ENCODE results near the gene TRIM63. TPM values are rescaled to one million over a fixed set of nuclear protein-coding genes. Genes with fewer than 3 reads are reported as not detected.

The TRIM63 gene
- total and polyA plus RNA-seq, 2 of the 8 experiments (the other 6 are each of a cell fraction or from before 2014, with no cell fraction given), result not detected

DNA sequence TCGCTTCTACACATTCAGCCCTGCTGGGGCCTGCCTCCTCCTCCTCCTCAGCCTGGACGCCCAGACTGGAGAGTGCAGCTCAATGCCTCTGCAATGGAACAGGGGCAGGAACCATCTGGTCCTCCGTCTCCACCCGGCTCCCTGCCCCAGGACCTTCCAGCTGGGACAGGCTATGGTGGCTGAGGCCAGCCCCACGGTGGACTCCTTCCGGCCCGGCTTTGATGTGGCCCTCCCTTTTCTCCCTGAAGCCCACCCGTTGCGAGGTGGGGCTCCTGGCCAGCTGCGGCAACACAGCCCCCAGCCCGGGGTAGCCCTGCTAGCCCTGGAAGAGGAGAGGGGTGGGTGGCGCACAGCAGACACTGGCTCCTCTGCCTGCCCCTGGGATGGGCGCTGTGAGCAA lies 44.4 kb downstream of the TRIM63 start:
- FAIRE-seq, result no peak
- TF ChIP-seq SP1 (IDR thresholded peaks at IDR 0.05; ENCODE audit: low read depth, low read length), result no peak
- no peak for TF ChIP-seq SIX5 (IDR thresholded peaks at IDR 0.05; ENCODE audit: low read depth, low read length)
- no peak for TF ChIP-seq CBX8 (IDR thresholded peaks at IDR 0.05; ENCODE audit: borderline replicate concordance, low read depth, low read length)
- no peak for TF ChIP-seq GABPA (IDR thresholded peaks at IDR 0.05; ENCODE audit: borderline replicate concordance, insufficient read depth, low read length)
- TF ChIP-seq CREB1 (IDR thresholded peaks at IDR 0.05), result no peak
- no peak for TF ChIP-seq NANOG (IDR thresholded peaks at IDR 0.05; ENCODE audit: insufficient read depth, low read depth, low read length, poor library complexity, severe bottlenecking)
- no peak for TF ChIP-seq USF2 (IDR thresholded peaks at IDR 0.05; ENCODE audit: low read length)
- TF ChIP-seq SAP30 (IDR thresholded peaks at IDR 0.05; ENCODE audit: insufficient read depth, insufficient replicate concordance, low read length), result no peak
- TF ChIP-seq YY1 (IDR thresholded peaks at IDR 0.05; ENCODE audit: low read depth, low read length), result no peak
- TF ChIP-seq SP4 (IDR thresholded peaks at IDR 0.05; ENCODE audit: low read length), result no peak
- TF ChIP-seq SRF (IDR thresholded peaks at IDR 0.05; ENCODE audit: low read depth, low read length), result no peak
- WGBS, 2 experiments (ENCODE audit: extremely low coverage in 1 of 2, insufficient coverage in 1 of 2, insufficient read length in 1 of 2, insufficient replicate concordance in 2 of 2, low coverage in 1 of 2, low lambda C conversion rate in 2 of 2, missing lambda C conversion rate in 1 of 2), result 83% methylated on average over 7 of the region's 13 CpGs; no CpG with 5 or more reads in 1 of the 2 experiments
- H3K79me1 ChIP-seq (ENCODE audit: low read depth, low read length), result no peaks in the 10 kb centered on the region
- no peak overlapping the region for H3K18ac ChIP-seq (ENCODE audit: extremely low read depth, low read length)
- no peak overlapping the region for H2BK15ac ChIP-seq (ENCODE audit: low read length)
- H4K8ac ChIP-seq (ENCODE audit: extremely low read depth, insufficient read depth, low read length), result no peak overlapping the region
- DNase-seq (ENCODE audit: low read depth in 1 of 2, low spot score in 2 of 2), result no peak
- H3K4me1 ChIP-seq (replicated peaks in 1 of 4; ENCODE audit: control insufficient read depth in 3 of 4, insufficient read depth in 4 of 4, low read length in 3 of 4), result peaks cover 0 to 16% (median 12%) of the 10 kb centered on the region in 4 experiments; a peak in 6 of 7 replicates
- H4K20me1 ChIP-seq (replicated peaks in 1 of 2; ENCODE audit: control insufficient read depth in 1 of 2, insufficient read depth in 2 of 2, low read length in 2 of 2), result no peaks in the 10 kb centered on the region
- no peak overlapping the region for H2BK120ac ChIP-seq (replicated peaks; ENCODE audit: low read depth, low read length)
- H3K79me2 ChIP-seq (ENCODE audit: control insufficient read depth in 1 of 2, insufficient read depth in 2 of 2, low read length in 2 of 2), result no peaks in the 10 kb centered on the region
- no peaks in the 10 kb centered on the region for H3K36me3 ChIP-seq (ENCODE audit: control insufficient read depth in 2 of 4, insufficient read depth in 4 of 4, low read length in 3 of 4)
- no peak overlapping the region for H3K27ac ChIP-seq (ENCODE audit: low read depth, low read length)
- H3K23me2 ChIP-seq (ENCODE audit: low read depth, low read length), result peaks cover 3% of the 10 kb centered on the region; the same call in 1 of the 2 replicates
- H3K56ac ChIP-seq (replicated peaks; ENCODE audit: insufficient read length, low read depth, low read length), result no peak overlapping the region
- H3K4me2 ChIP-seq (ENCODE audit: insufficient read depth in 1 of 2, low read depth in 2 of 2, low read length in 2 of 2), result no peak overlapping the region; a peak in 1 of 4 replicates
- H2AFZ ChIP-seq (ENCODE audit: low read length), result no peak overlapping the region
- H3K9ac ChIP-seq (replicated peaks in 1 of 4; ENCODE audit: extremely low read depth in 1 of 4, low read depth in 3 of 4, low read length in 3 of 4), result no peak overlapping the region
- H2BK20ac ChIP-seq (ENCODE audit: low read length), result no peak overlapping the region
- H3K4ac ChIP-seq (replicated peaks; ENCODE audit: insufficient read length, low read depth, low read length), result no peak overlapping the region
- no peaks in the 10 kb centered on the region for H3K9me3 ChIP-seq (ENCODE audit: insufficient read depth in 2 of 2, low read depth in 1 of 2, low read length in 1 of 2)
- ChIA-PET POLR2A (ENCODE audit: partially characterized antibody) (interaction anchor here (0.7 to 1.9 kb wide), 2 partner anchors 10 to 1635 kb away, joined by 3 to 5 read pairs; no protein-coding TSS in a partner anchor), CTCF (ENCODE audit: partially characterized antibody) (interaction anchor here (1.8 to 6.4 kb wide), 3 partner anchors 11 to 127 kb away, joined by 12 to 46 read pairs (median 12); no protein-coding TSS in a partner anchor)
- H3K23ac ChIP-seq (ENCODE audit: insufficient read length), result no peak overlapping the region
- H4K91ac ChIP-seq (replicated peaks; ENCODE audit: insufficient read length, low read length), result no peak overlapping the region
- H4K5ac ChIP-seq (ENCODE audit: insufficient read length, low read depth, low read length), result no peak overlapping the region
- no peak overlapping the region for H2BK12ac ChIP-seq (ENCODE audit: low read depth, low read length)
- no peaks in the 10 kb centered on the region for H3K27me3 ChIP-seq (replicated peaks in 1 of 4; ENCODE audit: control insufficient read depth in 3 of 4, extremely low read depth in 1 of 4, insufficient read depth in 3 of 4, low read length in 3 of 4)
- no peak overlapping the region for H2BK5ac ChIP-seq (ENCODE audit: low read depth, low read length)
- no peak overlapping the region for H3K4me3 ChIP-seq (ENCODE audit: extremely low read depth in 1 of 4, insufficient read depth in 2 of 4, low read depth in 3 of 4, low read length in 4 of 4)
- no peak overlapping the region for H2AK5ac ChIP-seq (ENCODE audit: low read depth, low read length)
- H3K14ac ChIP-seq (ENCODE audit: insufficient read length), result no peak overlapping the region

All from H1 (cell line).